CD4-positive, alpha-beta T cell treated with Interleukin-17A for 1 hour (primary cell): ENCODE results near the gene MLKL.
A peak's percentile ranks its signal among the peaks of the same experiment; 100 is the strongest.
"Not testable (repeated sequence)": the region's sequence is repeated elsewhere in the genome, so short reads cannot be mapped to it uniquely, and the experiment has no call there.

Source experiments
- DNase-seq: peaks from one replicate; pipeline ENCODE4 v3.0.0-alpha.2; 2020

The MLKL gene

DNA sequence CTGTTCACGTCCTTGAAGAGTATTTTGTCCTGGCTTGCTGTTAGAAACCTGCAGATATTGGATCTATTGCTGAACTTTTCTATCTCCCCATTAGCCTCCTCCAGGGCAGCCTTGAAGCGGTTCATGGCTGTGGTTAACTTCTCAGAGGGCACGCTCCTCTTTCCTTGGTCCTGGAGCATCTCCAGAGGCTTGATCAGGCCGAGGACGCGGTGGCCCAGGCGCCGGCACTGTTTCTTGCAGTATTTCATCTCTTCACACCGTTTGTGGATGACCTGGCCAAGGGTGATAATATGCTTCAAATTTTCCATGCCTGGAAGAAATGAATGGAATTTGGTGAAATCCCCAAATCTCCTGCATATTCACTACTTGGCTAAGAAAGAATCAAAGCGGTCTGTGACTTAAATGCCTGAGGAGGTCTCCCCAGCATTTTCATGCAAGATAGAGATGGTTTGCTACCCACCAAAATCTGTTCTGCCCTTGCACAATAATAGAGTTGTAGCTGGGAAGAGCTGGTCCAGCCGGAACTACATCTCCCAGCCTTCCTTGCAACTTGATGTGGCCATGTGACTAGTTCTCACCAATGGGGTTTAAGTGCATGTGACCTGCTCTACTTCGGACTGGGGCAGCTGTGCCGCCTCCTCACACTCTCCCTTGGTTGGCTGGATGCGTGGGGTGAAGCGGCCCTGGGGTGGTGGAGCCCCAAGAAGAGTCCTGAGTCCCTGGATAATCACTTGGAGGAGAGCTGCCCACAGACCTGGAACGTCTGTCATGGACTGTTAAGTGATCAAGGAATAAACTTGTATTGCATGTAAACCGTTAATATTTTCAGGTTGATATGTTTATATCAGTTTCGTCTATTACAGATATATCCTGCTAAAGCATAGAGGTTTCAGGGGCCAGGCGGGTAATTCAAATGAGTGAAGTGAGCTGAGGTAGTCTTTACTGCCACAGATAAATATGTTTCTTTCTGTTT, 4.9 kb downstream of the MLKL start:
- peak; percentile 86 for DNase-seq

DNA sequence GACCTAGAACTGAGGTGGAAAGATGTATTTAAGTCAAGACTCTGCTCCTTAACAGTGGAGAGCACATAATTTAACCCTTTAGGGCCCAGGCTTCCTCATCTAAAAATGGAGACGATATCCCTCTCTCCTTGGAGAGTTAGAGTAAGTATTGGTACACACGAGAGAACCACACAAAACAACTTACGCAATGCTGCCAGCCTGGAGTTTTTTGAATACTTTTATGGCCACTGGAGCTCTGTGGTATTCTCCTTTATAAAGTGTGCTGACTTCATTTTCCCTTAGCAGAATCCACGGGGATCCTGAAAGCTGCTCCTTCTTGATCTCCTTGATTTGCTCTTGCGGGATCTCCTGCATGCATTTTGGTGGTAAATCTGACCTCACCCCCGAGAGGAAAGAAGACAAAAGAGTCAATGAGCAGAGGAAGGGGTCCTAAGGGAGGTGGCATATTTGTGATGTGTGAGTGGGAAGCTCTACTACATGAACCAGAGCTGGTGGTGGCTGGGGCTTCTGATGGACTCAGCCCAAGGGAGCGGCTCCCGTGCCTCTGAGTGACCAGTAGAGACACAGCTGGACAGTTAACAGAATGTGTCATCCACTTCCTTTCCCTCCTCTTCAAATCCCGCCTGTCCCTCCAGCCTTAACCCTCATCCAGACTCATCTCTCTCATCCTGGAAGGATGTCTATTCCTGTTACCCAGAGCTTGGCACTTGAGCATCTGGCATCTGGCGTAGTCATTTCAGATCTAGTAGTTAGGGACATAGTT, 9.4 kb downstream of the MLKL start:
- DNase-seq, result no peak

DNA sequence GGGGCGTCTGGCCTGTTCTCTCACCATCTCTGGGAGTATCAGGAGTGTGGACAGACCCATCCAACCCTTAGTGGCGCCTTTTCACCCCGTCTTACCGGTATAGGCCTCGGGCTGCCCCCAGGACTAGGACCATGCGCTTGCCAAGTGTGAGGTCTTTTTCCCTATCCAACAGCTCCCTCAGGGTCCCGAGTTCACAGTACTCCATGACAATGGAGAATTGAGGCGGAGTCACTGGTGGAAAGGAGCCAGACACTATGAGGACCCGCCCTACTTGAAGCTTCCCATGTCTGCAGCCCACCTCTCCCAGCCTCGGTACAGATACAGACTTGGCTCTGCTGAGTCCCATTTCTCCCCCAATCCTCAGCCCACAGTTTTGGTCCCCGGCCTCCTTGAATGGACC, 18.1 kb downstream of the MLKL start:
- no peak for DNase-seq

DNA sequence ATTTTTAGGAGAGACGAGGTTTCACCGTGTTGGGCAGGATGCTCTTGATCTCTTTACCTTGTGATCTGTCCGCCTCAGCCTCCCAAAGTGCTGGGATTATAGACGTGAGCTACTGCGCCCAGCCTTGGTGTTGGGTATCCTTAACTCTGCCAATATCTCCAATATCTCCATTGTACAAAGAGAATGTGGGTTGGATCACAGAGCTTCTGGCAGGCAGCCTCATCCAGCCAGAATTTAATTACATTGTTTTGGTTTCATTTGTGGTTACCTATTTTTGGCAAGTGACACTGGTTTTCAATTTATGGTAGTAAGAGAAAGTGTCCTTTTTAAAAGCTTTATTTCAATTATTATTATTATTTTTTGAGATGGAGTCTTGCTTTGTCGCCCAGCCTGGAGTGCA, 20.0 kb downstream of the MLKL start:
- DNase-seq, result no peak

DNA sequence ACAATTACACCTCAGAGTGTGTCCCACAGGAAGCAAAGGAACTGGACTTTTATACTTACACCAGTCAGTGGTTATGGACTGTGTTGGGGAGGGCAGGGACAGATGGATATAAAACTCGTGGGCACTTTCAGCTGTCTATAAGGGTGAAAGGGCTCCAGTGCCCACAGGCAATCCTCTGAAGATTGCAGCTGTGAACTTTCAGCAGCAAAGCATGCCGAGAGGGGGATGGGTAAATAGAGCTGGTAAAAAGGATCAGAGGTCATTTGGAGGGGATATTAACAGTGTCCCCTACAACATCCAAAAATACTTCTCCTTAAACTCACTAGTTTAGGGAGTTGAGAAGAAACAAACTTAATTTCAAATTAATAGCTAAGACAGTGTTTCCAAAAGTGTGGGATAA, 20.7 kb downstream of the MLKL start:
- no peak for DNase-seq

DNA sequence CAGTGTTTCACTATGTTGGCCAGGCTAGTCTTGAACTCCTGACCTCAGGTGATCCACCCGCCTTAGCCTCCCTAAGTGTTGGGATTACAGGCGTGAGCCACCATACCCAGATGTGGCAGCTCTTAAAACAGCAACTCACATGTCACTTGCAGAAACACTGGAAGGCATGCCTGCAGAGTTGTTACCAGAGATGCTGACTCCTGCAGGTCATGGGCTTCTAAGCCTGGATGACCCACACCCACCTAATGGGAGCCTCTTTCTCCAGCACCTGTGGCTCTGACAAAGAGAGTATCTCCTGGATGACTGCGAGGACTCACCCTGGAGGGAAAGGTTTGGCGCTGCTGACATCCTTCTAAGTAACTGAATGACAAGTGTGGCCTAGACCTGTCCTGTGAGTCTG, 22.8 kb downstream of the MLKL start:
- no peak for DNase-seq

DNA sequence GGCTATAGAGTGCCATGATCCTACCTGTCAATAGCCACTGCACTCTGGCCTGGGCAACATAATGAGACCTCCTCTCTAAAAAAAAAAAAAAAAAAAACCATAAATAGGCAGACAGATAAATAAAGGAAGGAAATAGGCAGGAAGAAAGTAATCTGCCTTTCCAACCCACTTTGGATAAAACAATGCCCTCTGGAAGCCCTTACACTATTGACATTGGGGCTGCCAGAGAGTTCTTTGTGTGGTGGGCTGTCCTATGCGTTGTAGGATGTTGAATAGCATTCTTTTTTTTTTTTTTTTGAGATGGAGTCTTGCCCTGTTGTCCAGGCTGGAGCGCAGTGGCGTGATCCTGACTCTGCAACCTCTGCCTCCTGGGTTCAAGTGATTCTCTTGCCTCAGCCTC, 26.8 kb downstream of the MLKL start:
- no peak for DNase-seq

DNA sequence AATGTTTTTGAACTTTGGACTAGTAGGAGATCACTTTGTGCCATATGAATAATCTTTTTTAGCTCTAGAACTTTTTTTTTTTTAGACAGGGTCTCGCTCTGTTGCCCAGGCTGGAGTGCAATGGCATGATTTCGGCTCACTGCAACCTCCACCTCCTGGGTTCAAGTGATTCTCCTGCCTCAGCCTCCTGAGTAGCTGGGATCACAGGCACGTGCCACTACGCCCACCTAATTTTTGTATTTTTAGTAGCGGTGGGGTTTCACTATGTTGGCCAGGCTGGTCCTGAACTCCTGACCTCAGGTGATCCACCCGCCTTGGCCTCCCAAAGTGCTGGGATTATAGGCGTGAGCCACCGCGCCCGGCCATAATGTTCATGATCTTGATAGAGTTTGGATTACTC, 31.8 kb downstream of the MLKL start:
- DNase-seq, result not testable (repeated sequence)

DNA sequence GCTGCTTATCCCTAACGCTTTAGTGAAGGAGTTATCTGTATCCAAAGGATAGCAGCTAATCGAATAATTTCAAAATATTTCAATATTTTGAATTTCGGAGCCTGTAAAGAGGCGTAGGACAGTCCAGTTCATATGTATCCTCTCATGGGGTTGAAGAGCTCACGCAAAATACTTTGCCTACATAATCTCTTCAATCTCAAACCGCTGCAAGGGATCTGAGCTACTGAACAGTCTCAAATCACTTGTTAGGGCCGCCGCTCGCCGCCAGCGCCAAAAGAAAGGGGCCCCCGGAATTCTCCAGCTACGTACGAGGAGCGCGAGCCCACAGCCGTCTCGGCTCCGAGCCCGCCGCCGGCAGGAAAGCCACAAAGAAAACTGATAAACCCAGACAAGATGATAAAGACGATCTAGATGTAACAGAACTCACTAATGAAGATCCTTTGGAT, 33.4 kb downstream of the MLKL start:
- peak; percentile 28 for DNase-seq

DNA sequence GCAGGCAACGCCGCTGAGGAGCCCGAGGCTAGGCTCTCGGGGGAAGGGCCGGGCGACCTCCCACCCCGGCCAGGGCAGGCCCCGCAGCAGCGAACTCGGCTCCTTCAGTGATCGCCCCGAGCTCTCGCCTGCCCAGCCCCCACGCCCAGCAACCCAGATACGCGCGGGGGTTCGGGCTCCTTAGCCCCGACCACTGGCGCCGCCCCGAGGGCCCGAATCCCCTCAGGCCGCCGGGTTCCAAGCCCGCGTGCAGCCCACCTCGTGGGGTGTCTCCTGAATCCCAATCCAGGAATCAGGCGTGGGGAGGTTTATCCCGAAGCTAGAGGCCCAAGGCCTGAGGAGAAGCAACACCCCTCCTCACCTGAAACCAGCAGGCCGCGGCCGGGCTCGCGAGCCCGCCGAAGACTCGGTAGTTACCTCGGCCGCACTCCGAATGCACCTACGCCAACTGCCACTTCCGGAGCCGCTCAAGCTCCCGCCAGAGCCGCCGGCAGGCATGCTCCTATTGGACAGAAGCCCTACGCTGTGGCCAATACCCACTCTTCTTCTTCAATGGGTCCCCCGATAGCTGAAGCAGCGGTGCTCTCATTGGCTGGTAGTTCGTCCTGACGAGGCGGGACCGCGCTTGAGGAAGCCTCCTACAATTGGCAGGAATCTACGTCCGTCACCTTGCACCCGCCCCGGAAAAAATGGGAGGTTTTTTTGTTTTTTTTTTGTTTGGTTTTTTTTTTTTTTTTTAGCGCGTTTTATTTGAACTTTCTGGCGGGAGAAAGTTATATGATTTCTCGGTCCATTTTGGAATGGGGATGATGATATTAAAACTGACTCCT, 34.0 kb downstream of the MLKL start, which contains the start of gene RFWD3:
TSS of gene RFWD3 (minus strand) at position 453 of the 830 bp plus-strand sequence. CDS start 5,428 bp downstream, outside the sequence.
- peak; percentile 99 for DNase-seq

DNA sequence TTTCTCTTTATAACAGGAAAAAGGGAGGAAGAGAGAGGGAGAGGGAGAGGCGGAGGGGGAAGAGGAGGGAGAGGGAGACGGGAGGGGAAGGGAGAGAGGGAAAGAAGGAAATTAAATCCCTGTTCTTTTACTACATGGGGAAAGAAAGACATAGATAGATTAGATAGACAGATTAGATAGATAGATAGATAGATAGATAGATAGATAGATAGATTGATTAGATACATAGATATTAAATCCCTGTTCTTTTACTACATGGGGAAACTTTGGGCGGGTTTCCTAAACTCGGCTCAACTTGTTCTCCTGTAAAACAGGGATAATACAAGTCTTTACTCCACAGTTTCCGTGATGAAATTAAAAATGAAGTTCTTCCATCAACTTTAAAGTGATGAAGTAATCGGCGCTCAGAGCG, 34.6 kb downstream of the MLKL start:
- no peak for DNase-seq

DNA sequence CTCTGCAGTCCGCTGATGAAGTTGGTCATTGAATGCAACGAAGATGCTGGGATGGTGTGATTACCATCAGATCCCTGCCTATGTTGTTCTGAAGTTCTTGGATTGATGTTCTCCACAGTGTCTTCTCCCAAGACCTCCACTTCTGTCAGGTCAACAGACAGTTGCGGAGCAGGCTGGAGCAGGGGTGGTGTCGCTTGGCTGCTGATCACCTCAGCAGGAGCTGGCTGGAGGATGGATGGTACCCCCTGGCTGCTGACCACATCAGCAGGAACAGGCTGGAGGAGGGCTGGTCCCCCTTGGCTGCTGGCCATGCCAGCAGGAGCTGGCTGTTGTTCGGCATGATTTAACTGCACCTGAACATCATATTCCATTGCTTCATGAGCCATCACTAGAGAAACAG, 39.6 kb downstream of the MLKL start:
- no peak for DNase-seq

DNA sequence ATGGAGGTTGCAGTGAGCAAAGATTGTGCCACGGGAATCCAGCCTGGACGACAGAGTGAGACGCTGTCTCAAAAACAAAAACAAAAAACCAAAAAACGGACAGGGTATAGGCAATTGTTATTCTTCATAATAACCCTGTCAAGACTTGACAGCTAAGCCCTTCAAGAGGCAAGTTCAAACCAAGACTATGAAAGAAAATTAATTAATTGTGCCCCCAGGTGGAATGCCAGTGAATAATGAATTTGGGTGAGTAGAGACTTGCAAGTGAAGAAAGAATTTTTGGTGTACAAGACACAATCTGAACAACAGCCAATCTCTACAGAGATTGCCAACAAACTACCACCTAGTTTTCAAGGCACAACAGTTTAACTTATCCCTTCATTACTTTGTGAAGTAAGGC, 40.3 kb downstream of the MLKL start:
- DNase-seq, result no peak

DNA sequence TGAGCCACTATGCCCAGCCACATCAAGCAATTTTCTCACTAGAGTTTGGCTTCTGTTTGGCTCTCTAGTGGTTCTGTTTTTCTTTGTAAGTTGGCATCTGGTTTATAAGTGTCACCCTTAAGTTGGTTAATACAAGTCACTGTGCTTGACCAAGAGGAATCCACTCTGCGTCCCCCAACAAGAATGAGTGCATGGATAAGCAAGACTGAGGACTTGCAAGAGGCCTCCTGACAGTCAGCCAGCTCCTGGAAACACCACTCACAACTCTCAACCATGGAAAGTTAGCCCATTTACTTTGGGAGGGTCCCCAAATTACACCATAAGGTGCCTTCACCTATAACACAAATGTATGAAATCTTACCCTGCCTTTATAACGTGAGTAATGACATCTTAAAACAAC, 41.6 kb downstream of the MLKL start:
- no peak for DNase-seq

DNA sequence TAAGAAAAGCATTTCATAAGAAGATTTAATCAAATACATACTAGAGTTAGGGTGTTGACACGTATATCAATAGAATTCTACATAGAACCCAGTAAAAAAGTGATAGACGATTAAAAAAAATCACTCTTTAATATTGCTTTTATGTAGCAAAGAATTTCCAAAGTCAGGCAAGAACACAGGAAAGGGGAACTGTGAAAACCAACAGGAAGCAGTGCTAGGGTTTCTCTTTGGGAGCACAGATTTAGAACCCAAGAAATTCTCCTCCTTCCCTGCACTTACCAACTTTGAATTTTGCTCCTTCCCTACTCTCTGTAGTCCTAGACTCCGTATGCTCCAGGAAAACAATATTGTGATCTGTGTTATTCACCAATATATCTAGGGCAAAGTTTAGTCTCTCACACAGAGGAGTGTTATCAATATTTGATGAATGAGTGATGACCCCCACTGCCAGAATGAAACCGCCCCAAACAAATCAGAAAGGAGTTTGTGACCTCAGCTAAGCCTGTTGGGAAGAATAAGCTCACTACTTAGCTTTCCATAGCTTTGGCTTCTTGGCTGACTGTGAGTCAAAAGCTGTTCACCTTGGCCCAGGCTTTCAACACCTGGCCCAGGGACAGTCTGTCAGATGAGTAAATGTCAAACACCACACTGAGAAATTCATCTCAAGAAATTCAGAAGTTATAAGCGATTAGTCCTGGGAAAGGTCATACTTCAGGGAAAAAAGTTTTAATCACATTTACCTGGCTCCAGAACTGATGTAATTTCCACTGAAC, 42.6 kb downstream of the MLKL start:
- no peak for DNase-seq

DNA sequence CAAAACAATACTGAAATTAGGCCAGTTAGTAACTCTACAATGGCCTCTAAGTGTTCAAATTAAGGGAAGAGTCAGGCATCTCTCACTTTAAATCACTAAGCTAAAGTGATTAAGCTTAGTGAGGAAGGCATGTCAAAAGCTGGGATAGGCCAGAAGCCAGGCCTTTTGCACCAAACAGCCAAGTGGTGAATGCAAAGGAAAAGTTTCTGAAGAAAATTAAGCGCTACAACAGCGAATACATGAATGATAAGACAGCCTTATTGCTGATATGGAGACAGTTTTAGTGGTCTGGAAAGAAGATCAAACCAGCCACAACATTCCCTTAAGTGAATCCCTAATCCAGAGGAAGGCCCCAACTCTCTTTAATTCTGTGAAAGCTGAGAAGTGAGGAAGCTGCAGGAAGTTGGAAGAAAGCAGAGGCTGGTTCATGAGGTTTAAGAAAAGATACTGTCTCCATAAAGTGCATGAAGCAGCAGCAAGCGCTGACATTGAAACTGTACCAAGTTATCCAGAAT, 46.1 kb downstream of the MLKL start:
- no peak for DNase-seq

DNA sequence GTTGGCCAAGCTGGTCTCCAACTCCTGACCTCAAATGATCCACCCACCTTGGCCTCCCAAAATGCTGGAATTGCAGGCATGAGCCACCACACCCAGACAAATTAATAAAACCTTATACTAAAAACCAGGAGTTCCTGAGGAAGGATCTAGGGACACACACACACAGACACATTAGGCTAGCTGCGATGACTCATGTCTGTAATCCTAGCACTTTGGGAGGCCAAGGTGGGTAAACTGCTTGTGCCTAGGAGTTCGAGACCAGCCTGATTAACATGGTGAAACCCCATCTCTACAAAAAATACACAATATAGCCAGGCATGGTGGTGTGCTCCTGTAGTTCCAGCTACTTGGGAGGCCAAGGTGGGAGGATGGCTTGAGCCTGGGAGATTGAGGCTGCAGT, 47.8 kb downstream of the MLKL start:
- not testable (repeated sequence) for DNase-seq

DNA sequence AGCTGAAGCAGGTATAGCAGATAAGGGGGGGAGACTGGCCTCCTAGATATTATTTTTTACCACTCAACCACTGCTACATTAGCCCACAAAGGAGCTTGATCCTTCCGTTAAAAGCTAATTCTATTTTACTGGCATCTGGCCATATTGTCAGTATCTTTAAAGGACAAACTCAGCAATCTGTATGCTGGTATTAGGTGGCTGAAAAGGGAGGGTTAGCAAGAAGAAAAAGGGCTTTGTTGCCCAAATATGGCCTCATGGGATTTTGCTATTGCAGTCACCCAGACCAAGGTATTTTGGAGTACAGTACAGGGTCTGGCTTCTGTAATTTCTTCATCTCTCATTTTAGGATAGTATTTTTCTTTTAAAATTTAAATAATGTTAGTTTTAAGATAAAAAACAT, 48.4 kb downstream of the MLKL start:
- no peak for DNase-seq

DNA sequence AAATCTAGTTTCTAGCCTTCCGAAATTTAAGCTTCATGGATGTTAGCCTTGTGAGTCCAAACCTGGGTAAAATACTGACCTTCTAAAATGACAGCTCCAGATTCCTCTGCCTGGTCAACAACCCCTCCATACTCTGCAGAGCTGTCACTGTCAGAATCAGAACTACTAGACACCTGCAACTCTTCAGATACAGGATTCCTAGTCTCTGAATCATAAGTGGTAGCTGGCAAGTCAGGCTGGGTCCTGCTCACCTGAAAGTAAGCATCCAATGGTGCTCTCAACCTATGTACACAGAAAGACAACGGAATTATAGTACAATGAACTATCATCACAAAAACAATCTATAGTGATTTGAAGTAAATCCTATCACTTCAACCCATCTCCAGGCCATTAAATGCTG, 48.8 kb downstream of the MLKL start:
- DNase-seq, result no peak

DNA sequence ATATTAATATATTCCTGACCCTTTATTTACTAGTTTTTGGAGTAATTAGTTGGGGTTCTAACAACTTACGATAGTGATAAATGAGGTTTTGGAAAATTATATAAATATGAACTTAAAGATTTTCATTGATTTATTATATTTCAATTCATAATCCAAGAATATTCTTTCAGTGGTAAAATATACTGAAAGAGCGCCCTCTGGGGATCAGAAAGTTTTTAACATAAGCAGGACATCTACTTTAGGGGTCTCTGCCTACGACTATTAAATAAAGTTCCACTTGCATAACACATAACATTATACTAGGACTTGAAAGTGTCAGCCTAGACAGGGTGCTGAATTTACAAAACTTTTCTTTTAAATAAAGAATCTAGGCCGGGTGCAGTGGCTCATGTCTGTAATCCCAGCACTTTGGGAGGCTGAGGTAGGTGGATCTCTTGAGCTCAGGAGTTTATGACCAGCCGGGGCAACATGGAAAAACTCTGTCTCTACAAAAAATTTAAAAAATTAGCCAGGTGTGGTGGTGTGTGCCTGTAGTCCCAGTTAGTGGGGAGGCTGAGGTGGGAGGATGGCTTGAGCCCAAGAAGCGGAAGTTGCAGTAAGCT, 49.6 kb downstream of the MLKL start:
- peak; percentile 21 for DNase-seq

DNA sequence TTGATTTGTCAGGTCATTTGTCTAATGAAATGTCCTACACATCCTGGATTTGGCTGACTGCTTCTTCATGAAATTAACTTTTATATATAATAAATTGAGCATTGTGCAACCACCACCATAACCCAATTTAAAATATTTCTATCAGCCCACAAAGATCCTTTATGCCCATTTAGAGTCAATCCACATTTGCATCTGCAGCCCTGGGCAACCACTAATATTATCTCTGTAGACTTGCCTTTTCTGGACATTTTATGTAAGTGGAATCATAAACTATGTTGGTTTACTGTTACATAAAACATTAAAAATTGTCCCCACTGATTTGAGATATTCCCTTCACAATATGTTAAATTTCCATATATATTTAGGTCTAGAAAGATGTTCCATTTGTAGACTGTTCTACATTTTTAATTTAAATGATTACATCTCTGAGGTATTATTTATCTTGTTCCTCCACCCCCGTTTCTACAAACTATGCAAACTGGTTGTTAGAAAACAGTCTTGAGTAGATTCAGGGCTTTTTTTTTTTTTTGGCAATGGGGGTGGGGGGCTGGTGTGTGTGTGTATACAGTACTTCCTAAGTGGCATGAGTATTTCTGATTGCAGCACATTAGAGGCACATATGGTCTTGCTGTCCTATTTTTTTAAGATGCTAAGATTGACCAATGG, 50.7 kb downstream of the MLKL start:
- DNase-seq, result no peak
